Urothelium cell line (cell line): ENCODE results near the gene MYO1H.

Experiments used
- DNase-seq: peaks from one replicate; pipeline ENCODE4 v3.0.0; 2011; ENCODE audit warnings: low spot score, mixed read lengths
- FAIRE-seq: peaks from 2 replicates; lab custom pipeline; 2011; peaks lifted over from hg19 to GRCh38; lab: Jason Lieb, UNC

The MYO1H gene

DNA sequence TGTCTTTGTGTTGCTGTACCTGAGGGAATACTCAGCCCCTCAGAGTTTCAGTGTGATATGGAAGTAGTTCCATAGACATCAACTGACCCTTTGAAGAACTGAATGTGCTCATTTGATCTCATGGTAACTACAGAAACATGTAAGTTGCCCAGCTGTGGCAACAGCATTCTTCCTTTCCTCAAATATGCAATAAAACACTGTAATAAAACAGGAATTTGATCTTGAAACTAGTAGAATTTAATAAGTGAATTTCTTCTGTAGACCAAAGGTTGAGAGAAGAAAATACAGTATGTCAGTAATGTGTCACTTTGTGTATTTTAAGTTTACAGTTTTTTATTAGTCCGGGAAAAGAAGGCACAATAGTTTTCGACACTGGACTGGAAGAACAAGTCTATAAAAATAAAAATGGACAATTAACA lies 97.5 kb downstream of the MYO1H start:
- FAIRE-seq, result no peak
- DNase-seq, result no peak

DNA sequence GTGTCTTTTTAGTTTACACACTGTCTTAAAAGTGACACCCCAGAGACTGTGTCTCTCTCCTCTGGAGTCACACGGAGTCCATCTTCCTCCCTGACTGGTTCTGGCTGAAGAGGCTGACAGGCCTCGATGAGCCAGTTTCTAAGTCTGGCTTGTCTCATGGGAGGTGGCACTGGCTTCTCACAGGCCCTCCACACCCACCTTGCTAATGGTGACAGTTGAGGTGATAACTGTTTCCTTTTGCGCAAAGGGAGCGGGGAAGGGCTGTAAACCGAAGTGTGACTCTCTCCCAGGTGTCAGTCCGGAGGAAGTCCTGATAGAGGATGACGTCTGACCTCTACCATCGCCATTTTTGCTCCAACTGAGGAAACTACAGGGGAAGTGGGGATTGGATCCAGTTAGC lies 99.2 kb downstream of the MYO1H start:
- FAIRE-seq, result no peak

DNA sequence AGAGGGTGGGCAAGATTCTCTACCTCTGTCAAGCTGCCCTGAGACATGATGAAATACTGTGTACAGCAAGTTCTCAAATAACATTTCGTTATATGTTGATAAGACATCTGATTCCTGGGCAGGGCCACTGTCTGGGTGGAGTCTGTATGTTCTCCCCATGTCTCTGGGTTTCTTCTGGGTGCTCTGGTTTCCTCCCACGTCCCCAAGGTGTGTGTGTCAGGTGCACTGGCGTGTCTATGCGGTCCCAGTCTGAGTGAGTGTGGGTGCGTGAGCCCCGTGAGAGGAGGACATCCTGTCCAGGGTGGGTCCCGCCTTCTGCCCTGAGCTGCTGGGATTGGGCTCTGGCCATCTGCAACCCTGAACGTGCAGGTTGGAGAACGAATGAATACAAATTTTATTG lies 99.8 kb downstream of the MYO1H start:
- FAIRE-seq, result no peak

More for the DNA sequence above, 99.2 kb downstream of the MYO1H start:
- no peak for DNase-seq

GRCh38 chr12:109448272-109448671 lies 100.6 kb downstream of the MYO1H start:
- FAIRE-seq, result no peak
- no peak for DNase-seq

More for the DNA sequence above, 99.8 kb downstream of the MYO1H start:
- DNase-seq, result no peak

DNA sequence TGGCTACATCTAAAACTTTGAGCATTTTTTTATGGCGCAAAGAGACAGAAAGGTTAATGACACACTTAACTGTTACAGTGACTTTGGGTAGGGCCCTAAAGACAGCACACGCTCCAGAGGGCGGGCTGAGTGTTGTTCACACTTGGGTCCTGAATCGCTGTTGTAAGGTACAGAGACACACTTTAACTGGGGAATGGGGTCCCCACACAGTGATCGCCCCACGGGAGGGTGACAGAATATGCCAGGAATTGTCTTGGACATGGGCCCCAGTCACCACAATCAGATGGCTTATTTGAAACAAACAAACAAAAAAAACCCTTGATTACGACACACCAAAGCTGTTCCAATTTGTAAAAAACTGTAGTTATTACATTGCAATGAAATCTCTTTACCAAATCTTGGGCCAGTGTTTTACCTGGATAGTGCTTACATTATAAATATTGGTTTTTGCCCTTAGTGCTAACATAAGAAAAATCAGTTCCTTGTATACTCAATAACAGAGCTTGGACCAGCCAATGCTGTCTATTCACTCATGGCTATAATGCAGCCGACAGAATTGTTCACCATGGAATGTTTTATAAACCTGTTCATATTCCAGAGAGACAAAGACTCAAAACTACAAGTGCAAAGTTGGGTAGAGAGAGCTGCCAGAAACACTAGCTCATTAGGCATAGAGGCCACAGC lies 101.1 kb downstream of the MYO1H start:
- DNase-seq (no peak), FAIRE-seq (no peak)

DNA sequence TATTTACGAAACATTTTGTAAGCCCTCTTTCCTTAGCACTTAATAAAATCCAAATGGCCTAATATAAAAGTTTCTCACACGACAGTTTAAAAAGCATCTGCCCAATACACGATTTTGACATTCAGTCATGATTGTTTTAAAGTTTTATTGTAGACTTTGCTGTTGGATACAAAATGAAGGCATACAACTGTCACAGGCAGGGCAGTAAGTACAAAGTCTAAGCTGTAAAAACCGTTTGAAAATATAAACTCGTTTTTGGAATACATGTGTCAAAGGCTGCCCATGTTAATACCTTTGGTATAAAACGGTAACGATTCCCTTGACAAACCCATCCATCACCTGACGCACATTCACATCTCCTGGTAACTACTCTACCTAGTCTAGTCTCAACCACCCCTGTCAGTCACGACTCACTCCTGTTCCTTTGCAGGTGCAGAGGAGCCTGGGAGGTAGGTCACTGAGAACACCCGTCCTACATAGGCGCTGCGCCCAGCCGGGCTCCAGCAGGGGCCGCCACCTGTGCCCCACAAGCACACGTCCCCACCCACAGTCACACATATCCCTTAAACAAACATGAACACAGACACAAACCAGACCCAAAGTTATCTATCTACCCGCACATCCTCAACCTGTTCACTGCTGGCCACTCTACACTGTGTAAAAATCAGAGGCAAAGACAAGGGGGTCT lies 102.3 kb downstream of the MYO1H start:
- no peak for DNase-seq
- no peak for FAIRE-seq

DNA sequence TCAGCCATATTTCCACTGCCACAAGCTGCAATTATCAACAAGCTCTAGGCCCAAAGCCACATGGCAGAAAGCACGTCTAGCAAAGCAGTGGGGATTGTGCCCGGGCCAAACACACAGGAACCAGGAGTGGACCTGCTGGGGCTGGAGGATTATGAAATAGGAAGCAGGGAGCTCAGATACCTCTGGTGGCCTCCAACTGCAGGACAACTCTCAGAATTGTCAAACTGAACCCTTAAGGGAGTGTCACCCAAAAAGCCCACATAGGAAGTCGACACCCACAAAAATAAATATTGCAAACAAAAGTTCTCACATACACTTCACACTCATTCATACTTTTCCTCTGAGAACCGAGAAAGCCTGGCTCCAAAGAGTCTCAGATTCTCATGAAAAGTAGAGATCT lies 103.3 kb downstream of the MYO1H start:
- DNase-seq, result no peak
- FAIRE-seq, result no peak

DNA sequence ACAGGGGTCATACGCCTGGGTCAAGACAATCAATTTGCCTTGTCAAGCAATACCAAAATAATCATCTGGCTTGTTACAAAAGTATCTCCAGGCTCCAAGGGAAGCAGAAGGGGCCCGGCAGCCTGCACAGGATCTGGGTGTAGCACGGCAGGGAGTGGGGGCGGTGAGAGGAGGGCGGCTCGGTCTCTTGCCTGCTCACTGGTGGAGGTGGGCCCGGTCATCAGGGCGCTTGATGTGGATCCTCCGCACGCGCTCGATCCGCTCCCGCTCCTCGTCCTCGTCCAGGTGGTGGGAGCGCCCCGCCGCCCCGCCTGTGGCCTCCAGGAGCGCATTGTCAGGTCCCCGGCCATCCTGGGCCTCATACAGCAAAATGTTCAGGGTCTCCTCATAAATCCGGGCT lies 103.7 kb downstream of the MYO1H start:
- DNase-seq (no peak), FAIRE-seq (no peak)

- FAIRE-seq, result no peak
- no peak for DNase-seq
Measured at GRCh38 chr12:109452489-109452888, 104.8 kb downstream of the MYO1H start.

DNA sequence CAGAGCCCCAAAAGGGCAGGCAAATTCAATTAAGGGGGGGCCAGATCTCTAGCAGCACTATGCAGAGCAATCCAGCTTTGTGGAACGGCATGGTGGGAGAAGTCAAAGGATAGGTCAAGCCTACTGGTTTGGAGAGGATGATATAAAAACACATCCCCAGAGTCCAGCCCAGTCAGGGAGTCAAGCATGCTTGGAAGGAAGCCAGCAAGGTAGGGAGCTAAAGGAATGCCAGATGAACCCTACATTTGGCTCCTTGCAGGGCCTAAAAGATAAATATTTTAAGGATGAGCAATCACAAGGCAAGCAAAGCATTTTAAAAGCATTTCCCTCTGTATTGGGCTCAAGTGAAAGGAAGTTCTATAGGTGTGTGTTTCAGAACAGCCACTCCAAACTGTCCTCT lies 108.0 kb downstream of the MYO1H start:
- FAIRE-seq (no peak), DNase-seq (no peak)

- DNase-seq, result no peak
Measured at GRCh38 chr12:109458086-109458485, 110.4 kb downstream of the MYO1H start.

DNA sequence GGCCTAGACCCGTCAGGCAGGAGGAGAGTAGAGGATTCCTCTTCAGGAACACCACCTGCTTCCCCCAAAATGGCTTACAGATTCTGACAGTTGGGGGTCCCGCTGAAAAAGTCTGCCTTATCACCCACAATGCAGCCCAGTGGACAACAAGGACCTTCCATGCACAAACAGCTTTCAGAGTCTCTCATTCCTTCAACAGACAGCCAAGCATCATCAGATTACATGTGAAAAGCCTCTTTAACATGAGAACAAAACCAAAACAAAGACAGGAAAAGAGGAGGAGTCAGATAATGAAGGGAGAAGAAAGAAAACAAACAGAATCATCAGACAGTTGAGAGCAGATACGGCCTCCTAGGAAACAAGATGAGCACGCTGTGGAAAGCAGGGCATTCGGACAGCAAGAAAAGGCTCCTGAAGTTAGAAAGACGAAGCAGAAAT lies 111.1 kb downstream of the MYO1H start:
- DNase-seq (no peak), FAIRE-seq (no peak)

More at GRCh38 chr12:109458086-109458485, 110.4 kb downstream of the MYO1H start:
- no peak for FAIRE-seq

DNA sequence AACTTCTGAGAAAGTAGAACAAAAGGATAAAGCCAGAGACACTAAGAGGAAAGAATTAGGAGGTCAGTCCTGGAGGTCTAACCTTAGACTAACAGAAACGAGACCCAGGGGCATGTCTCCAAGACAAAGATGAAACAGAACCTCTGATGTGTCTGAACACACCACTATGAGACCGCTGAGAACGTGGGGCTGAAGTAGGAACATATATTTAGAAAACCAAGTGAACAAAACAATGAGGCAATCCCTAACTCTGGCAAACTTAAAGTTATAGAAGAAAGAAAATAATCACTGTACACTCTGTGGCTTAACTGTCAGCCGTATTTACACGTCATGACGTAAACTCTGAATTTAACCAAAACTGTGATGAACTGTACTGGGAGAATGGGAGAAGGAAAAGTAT lies 111.5 kb downstream of the MYO1H start:
- DNase-seq (no peak), FAIRE-seq (no peak)

DNA sequence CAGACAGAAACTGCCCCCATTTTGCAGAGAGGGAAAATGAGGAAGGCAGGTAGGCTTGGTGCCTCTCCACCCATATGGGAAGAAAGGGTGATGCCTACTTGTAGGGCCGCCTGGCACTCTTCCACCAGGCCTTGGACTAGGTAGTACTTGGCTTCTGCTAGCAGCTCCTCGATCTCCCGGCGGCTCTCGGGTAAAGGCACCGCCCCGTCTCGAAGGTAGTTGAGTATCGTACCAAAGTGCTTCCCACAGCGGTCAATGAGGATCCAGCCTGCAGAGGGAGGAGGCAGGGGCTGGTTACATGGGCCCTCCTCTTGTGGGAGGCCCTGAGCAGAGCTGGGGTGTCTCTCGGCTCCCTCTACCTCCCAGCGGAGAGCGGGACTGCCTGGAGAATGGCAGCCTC lies 112.8 kb downstream of the MYO1H start:
- no peak for FAIRE-seq
- no peak for DNase-seq

GRCh38 chr12:109461049-109461845 lies 113.5 kb downstream of the MYO1H start:
- DNase-seq (no peak), FAIRE-seq (no peak)

DNA sequence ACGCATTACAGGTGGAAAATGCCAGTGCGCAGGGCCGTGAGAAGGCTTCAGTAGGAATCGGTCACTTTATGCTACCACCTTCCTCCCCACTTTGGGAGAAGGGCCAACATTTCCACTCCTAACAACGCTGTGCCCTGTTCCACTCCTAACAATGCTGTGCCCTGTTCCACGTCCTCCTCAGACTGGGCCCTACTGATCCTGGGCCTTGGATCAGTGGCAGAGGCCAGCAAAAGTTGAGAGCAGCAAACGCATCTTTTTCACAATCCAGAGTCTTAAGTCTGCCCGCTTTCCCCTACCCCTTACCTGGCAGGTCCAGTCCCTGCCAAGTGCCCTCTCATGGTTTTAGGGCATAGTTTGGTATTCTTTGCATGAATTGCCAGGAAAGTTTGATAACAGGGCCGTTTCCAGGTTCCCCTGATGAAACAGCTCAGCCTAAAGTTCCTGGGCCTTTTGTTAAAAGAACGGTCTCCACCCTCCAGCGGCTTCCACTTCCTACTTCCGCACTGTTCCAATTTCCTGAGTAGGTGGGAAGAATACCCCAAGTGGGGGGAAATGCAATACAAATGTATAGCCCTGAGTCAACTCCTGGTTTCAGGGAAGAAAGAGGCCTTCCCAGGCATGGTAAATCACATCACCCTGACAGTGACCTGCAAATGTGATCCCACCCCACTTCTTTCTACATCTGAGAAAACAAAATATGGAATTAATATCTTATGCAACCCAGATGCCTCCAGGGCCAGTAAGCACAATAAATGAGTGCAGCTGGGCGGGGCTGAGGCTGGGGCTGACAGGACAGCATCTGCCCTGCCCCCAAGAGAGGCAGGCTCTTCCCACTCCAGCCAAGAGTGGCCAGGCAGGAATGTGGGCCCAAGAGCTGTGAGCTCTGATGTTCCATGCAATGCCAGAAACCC lies 114.4 kb downstream of the MYO1H start:
- DNase-seq, result peak; percentile 40
- FAIRE-seq, result no peak

GRCh38 chr12:109462868-109463692 lies 115.4 kb downstream of the MYO1H start:
- no peak for FAIRE-seq
- peak; percentile 69 for DNase-seq

DNA sequence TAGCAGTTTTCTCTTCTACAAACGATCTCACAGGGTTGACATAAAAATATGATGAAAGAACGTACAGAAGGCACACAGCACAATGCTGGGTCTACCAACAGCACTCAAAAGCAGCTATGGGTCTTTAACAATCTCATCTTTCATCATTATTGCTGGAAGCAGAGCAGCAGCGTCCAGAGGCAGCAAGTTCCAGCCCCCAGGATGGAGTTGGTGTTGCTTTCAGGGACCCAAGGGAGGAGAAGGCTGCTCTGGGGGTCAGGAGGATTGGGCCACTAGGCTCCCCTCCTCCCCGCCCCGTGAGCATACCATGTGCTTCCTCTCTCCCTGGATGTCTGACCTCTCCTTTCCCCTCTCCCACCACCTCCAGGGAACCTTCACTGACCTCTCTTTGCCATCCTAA lies 116.1 kb downstream of the MYO1H start:
- no peak for DNase-seq
- FAIRE-seq, result no peak

DNA sequence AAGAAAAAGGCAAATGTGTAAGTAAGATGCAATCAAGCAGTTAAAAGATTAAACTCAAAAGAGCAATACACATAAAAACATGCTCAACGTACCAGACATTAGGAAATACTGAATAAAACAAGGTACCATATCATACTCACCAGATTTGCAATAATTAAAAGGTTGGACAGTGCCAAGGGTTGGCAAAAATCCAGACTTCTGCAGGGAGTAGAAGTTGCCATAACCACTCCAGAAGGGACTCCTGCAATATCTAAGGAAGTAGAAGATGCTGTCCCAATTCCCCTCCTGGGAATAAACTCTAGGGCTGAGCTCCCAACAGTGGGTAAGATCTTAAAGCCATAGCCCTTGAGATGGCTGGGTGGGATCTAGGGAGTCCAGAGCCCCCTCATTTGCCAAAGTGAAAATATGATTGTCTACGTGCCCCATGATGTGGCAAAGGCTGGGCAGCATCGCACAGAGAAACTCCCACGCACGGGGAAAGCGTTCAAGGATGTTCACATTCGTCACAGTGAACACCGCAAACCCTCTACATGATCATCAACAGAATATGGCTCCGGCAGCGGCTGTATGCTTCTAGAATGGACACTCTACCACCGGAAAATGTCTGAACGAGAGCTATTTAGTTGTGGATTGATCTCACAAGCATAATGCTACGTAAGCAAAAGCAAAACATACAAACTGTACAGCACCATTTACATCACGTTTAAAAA lies 117.1 kb downstream of the MYO1H start:
- DNase-seq (no peak), FAIRE-seq (no peak)
